ENCODE results near the gene HK2. TPM values are rescaled to one million over a fixed set of nuclear protein-coding genes. Genes with fewer than 3 reads are reported as not detected.
A peak's percentile ranks its signal among the peaks of the same experiment; 100 is the strongest.
"Not testable (repeated sequence)": the region's sequence is repeated elsewhere in the genome, so short reads cannot be mapped to it uniquely, and the experiment has no call there.

The HK2 gene
- polyA plus RNA-seq, 2 of the 4 experiments (the other 2 are of a cell fraction) = 0.37 to 1.2 TPM

DNA sequence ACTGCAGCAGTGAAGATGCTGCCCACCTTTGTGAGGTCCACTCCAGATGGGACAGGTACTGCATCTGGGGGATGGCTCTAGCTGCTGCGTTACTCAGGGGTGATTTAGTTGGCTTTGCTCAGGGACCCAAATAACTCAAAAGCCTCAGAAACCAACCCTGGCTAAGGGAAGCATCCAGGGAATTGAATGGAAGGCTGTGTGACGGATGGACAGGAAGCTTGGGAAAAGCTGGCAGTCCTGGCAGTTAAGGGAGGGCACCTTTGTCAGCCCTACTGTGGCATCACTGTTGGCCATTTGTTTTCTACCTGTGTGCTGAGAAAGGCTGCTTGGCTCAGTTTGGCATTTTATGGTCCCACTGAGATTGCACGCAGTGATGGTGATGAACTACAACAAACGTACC, 20.5 kb downstream of the HK2 start:
- 89% methylated on average over 4 of the region's 4 CpGs for WGBS (ENCODE audit: missing lambda C conversion rate)
- CTCF ChIA-PET = interaction anchor here (3.9 kb wide), 1 partner anchor 21 kb away, joined by 23 read pairs; no protein-coding TSS in a partner anchor
- no peak overlapping the region for H3K4me3 ChIP-seq
- FAIRE-seq (no peak), DNase-seq (ENCODE audit: low read depth in 1 of 2, low spot score in 1 of 2) (no peak), ATAC-seq (no peak)
- peaks cover 10% of the 10 kb centered on the region for H3K4me1 ChIP-seq
- POLR2A ChIA-PET = no interaction called here
- no peaks in the 10 kb centered on the region for H3K9me3 ChIP-seq
- H3K27ac ChIP-seq = no peak overlapping the region
- H3K4me2 ChIP-seq = no peak overlapping the region
- no peak for TF ChIP-seq JUNB (IDR thresholded peaks at IDR 0.05)
- TF ChIP-seq MYC (IDR thresholded peaks at IDR 0.05; ENCODE audit: borderline replicate concordance, low read length) = no peak
- TF ChIP-seq BHLHE40 (IDR thresholded peaks at IDR 0.05; ENCODE audit: low read depth, low read length) = no peak
- TF ChIP-seq CBX8 (IDR thresholded peaks at IDR 0.05) = no peak
- TF ChIP-seq, protein P1, sequence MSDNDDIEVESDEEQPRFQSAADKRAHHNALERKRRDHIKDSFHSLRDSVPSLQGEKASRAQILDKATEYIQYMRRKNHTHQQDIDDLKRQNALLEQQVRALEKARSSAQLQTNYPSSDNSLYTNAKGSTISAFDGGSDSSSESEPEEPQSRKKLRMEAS (IDR thresholded peaks at IDR 0.05) = no peak
- TF ChIP-seq FOSL2 (IDR thresholded peaks at IDR 0.05) = no peak
- no peak for TF ChIP-seq FOSL2 (CRISPR knock-in tag; IDR thresholded peaks at IDR 0.05)
- TF ChIP-seq, protein P2, sequence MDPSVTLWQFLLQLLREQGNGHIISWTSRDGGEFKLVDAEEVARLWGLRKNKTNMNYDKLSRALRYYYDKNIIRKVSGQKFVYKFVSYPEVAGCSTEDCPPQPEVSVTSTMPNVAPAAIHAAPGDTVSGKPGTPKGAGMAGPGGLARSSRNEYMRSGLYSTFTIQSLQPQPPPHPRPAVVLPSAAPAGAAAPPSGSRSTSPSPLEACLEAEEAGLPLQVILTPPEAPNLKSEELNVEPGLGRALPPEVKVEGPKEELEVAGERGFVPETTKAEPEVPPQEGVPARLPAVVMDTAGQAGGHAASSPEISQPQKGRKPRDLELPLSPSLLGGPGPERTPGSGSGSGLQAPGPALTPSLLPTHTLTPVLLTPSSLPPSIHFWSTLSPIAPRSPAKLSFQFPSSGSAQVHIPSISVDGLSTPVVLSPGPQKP (IDR thresholded peaks at IDR 0.05; ENCODE audit: low read depth, low read length) = no peak
- no peak for TF ChIP-seq RFX5 (IDR thresholded peaks at IDR 0.05)
- no peak for TF ChIP-seq MAFK (IDR thresholded peaks at IDR 0.05; ENCODE audit: partially characterized antibody)
- TF ChIP-seq EHF (CRISPR knock-in tag; IDR thresholded peaks at IDR 0.05) = no peak
- no peak for TF ChIP-seq ZFP36 (IDR thresholded peaks at IDR 0.05; ENCODE audit: borderline replicate concordance, partially characterized antibody)
- TF ChIP-seq EP300 (IDR thresholded peaks at IDR 0.05) = no peak
- TF ChIP-seq, protein P3, sequence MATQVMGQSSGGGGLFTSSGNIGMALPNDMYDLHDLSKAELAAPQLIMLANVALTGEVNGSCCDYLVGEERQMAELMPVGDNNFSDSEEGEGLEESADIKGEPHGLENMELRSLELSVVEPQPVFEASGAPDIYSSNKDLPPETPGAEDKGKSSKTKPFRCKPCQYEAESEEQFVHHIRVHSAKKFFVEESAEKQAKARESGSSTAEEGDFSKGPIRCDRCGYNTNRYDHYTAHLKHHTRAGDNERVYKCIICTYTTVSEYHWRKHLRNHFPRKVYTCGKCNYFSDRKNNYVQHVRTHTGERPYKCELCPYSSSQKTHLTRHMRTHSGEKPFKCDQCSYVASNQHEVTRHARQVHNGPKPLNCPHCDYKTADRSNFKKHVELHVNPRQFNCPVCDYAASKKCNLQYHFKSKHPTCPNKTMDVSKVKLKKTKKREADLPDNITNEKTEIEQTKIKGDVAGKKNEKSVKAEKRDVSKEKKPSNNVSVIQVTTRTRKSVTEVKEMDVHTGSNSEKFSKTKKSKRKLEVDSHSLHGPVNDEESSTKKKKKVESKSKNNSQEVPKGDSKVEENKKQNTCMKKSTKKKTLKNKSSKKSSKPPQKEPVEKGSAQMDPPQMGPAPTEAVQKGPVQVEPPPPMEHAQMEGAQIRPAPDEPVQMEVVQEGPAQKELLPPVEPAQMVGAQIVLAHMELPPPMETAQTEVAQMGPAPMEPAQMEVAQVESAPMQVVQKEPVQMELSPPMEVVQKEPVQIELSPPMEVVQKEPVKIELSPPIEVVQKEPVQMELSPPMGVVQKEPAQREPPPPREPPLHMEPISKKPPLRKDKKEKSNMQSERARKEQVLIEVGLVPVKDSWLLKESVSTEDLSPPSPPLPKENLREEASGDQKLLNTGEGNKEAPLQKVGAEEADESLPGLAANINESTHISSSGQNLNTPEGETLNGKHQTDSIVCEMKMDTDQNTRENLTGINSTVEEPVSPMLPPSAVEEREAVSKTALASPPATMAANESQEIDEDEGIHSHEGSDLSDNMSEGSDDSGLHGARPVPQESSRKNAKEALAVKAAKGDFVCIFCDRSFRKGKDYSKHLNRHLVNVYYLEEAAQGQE (IDR thresholded peaks at IDR 0.05) = no peak

DNA sequence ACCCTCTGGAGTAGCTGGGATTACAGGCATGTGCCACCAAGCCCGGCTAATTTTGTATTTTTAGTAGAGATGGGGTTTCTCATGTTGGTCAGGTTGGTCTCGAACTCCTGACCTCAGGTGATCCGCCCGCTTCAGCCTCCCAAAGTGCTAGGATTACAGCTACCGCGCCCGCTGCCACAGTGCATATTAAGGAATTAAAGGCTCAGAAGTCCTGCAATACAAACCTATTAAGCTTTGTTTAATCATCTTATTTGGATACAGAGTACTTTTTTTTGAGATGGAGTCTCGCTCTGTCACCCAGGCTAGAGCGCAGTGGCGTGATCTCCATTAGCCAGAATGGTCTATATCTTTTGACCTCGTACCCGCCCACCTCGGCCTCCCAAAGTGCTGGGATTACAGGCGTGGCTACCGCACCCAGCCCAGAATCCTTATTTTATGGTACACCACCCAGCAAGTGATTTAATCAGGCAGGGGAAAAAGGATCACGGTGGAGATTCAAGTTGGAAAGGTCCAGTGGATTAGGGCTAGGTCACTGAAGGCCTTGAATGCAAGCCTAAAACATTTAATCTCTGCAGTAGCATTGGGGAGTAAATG, 21.3 kb downstream of the HK2 start:
- POLR2A ChIA-PET, ATAC-seq: not testable (repeated sequence)
- WGBS (ENCODE audit: missing lambda C conversion rate) = 89% methylated on average over 16 of the region's 16 CpGs

DNA sequence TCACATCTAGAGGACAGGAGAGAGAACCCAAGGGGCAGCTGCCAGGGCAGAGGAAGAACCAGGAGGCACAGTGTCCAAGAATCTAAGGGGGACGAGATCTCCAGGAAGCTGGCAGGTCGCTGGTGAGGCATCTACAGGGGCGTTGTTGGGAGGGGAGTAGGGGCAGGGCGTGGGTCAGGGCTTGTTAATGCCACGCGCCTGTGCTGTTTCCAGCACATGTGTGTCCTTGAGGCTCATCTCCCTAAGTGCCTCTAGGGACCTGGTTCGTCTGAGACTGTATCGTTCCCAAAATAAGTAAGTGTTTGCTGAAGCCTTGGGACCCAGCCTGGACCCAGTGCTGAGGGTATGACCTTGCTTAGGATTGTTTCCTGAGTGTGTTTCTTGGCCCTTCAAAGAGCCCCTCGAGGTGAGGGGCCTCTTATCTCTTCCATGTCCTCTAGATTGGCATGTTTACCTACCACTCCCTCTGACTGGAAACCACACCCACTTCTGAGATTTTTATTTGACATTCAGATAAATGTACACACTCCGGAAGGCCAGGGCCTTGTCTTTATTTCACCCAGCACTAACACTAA, 22.2 kb downstream of the HK2 start:
- Histone ChIP-seq H3K4me2 (peak overlapping the region; percentile 45; the same call in 2 of the 3 replicates), H3K4me3 (no peak overlapping the region), H3K9me3 (no peaks in the 10 kb centered on the region), H3K4me1 (peaks cover 10% of the 10 kb centered on the region), H3K27ac (peak overlapping the region in 1 of 2 experiments; percentile 21; a peak in 1 of 6 replicates)
- ATAC-seq = peak; percentile 18 to 68; a peak in 3 of 6 replicates
- ChIA-PET POLR2A (no interaction called here), CTCF (interaction anchor here (1.0 to 3.9 kb wide), 5 partner anchors 8 to 165 kb away, joined by 3 to 23 read pairs (median 4); no protein-coding TSS in a partner anchor)
- FAIRE-seq = no peak
- TF ChIP-seq ZFP36 (IDR thresholded peaks at IDR 0.05; ENCODE audit: borderline replicate concordance, partially characterized antibody) = no peak
- TF ChIP-seq HOXB13 (CRISPR knock-in tag; IDR thresholded peaks at IDR 0.05; ENCODE audit: low read depth) = no peak
- TF ChIP-seq EHF (CRISPR knock-in tag; IDR thresholded peaks at IDR 0.05) = no peak
- TF ChIP-seq RNF2 (IDR thresholded peaks at IDR 0.05; ENCODE audit: borderline replicate concordance, low read depth) = no peak
- no peak for TF ChIP-seq SREBF2 (IDR thresholded peaks at IDR 0.05)
- no peak for TF ChIP-seq FOSB (CRISPR knock-in tag; IDR thresholded peaks at IDR 0.05)
- TF ChIP-seq EP300 (IDR thresholded peaks at IDR 0.05) = no peak
- whole genome bisulfite sequencing (ENCODE audit: missing lambda C conversion rate) = 60% methylated on average over 10 of the region's 10 CpGs
- DNase-seq (ENCODE audit: low read depth in 1 of 2, low spot score in 1 of 2) = peak in 1 of 2 experiments; percentile 37

More for the DNA sequence above, 21.3 kb downstream of the HK2 start:
- H3K27ac ChIP-seq; H3K4me2 ChIP-seq; H3K4me1 ChIP-seq; FAIRE-seq; H3K4me3 ChIP-seq; H3K9me3 ChIP-seq; DNase-seq (ENCODE audit: low read depth in 1 of 2, low spot score in 1 of 2): not testable (repeated sequence)
- CTCF ChIA-PET = interaction anchor here (1.3 to 3.9 kb wide), 4 partner anchors 9 to 165 kb away, joined by 3 to 23 read pairs (median 7); no protein-coding TSS in a partner anchor

All from A549 (cell line).